ENCODE data around the gene CD300LG. TPM values are rescaled to one million over a fixed set of nuclear protein-coding genes. Genes with fewer than 3 reads are reported as not detected.

CD300LG gene
- total and polyA plus RNA-seq, 2 experiments from 2014 or later, result not detected

- TF ChIP-seq ETS1 (IDR thresholded peaks at IDR 0.05) (no peak), ZNF331 (CRISPR knock-in tag; IDR thresholded peaks at IDR 0.05; ENCODE audit: low read depth) (no peak), REST (IDR thresholded peaks at IDR 0.05; ENCODE audit: unreplicated experiment) (no peak), EZH2 (IDR thresholded peaks at IDR 0.05; ENCODE audit: low read depth, unreplicated experiment) (no peak), CTCF (conservative IDR thresholded peaks at IDR 0.05; ENCODE audit: low read depth in 2 of 2) (no peak)
These were observed 33.6 kb upstream of the CD300LG start (continued) for GRCh38 chr17:43813386-43813785.

GRCh38 chr17:43814026-43814425 lies 33.0 kb upstream of the CD300LG start:
- no peak overlapping the region for H2AFZ ChIP-seq
- peaks cover 4% of the 10 kb centered on the region for H3K27me3 Mint-ChIP-seq (ENCODE audit: insufficient read depth, low read depth, poor library complexity)
- no peaks in the 10 kb centered on the region for H4K20me1 ChIP-seq (replicated peaks; ENCODE audit: insufficient read depth)
- no peak overlapping the region for H3K4me2 ChIP-seq
- no peaks in the 10 kb centered on the region for H3K79me2 ChIP-seq (replicated peaks; ENCODE audit: insufficient read depth)
- H3F3A ChIP-seq (replicated peaks; ENCODE audit: low read depth), result no peaks in the 10 kb centered on the region
- no peak overlapping the region; the same call in 1 of the 2 replicates for H3K27ac Mint-ChIP-seq
- H3K4me1 ChIP-seq (ENCODE audit: insufficient read depth), result no peaks in the 10 kb centered on the region; the same call in 1 of the 2 replicates
- DNase-seq (ENCODE audit: low spot score), result peak; percentile 71
- no peaks in the 10 kb centered on the region for H3K27me3 ChIP-seq (ENCODE audit: insufficient read depth)
- no peaks in the 10 kb centered on the region for H3K9me2 ChIP-seq (ENCODE audit: insufficient read depth)
- no peak overlapping the region for H3K4me3 ChIP-seq
- H3K36me3 ChIP-seq (ENCODE audit: insufficient read depth), result no peaks in the 10 kb centered on the region
- ATAC-seq, result peak; percentile 92
- H3K36me3 Mint-ChIP-seq (ENCODE audit: low read depth), result peaks cover 4% of the 10 kb centered on the region
- H3K27ac ChIP-seq (ENCODE audit: low read depth), result no peak overlapping the region
- no peak for TF ChIP-seq EZH2phosphoT487 (IDR thresholded peaks at IDR 0.05; ENCODE audit: unreplicated experiment)
- TF ChIP-seq CTCF (conservative IDR thresholded peaks at IDR 0.05; ENCODE audit: low read depth in 2 of 2), result peak; percentile 43 to 49
- H3K9me3 Mint-ChIP-seq, result no peaks in the 10 kb centered on the region
- H3K4me3 Mint-ChIP-seq, result no peak overlapping the region
- H3K4me1 Mint-ChIP-seq, result peaks cover 19% of the 10 kb centered on the region

All from GM23338 (cell line).